Neural crest cell (in vitro differentiated cells): ENCODE measurements around the gene OR4D9. TPM values are rescaled to one million over a fixed set of nuclear protein-coding genes. Genes with fewer than 3 reads are reported as not detected.
A peak's percentile ranks its signal among the peaks of the same experiment; 100 is the strongest.

Source experiments
- DNase-seq: peaks from one replicate; pipeline ENCODE4 v3.0.0; 2021; ENCODE audit warnings: low read depth, mixed read lengths, low spot score
- H3K27ac Mint-ChIP-seq: one replicate; pipeline ENCODE4 v1.8.0; 2021; ENCODE audit warnings: mild to moderate bottlenecking, mixed read lengths; ENCODE audit not compliant: unreplicated experiment
- H3K27me3 Mint-ChIP-seq: 2 replicates; pipeline ENCODE4 v1.8.0; 2021; ENCODE audit warnings: low read depth, mild to moderate bottlenecking, mixed read lengths
- H3K36me3 Mint-ChIP-seq: 2 replicates; pipeline ENCODE4 v1.8.0; 2021; ENCODE audit warnings: low read depth, mild to moderate bottlenecking, mixed read lengths
- H3K4me1 Mint-ChIP-seq: 2 replicates; pipeline ENCODE4 v1.8.0; 2021; ENCODE audit warnings: mixed read lengths
- H3K4me3 Mint-ChIP-seq: one replicate; pipeline ENCODE4 v1.8.0; 2021; ENCODE audit warnings: mild to moderate bottlenecking, mixed read lengths
- H3K9me3 Mint-ChIP-seq: 2 replicates; pipeline ENCODE4 v1.8.0; 2021; ENCODE audit warnings: mixed read lengths
- CTCF ChIP-seq: fragments of 200-600 bp; sonication (generic); conservative IDR thresholded peaks from 2 replicates; pipeline ENCODE4 v1.5.0; 2021; ENCODE audit warnings: antibody characterized with exemption, mild to moderate bottlenecking
- long read RNA-seq: library from polyadenylated mRNA; unstranded; transcript quantifications from one replicate; pipeline ENCODE4 v2.0.0, GENCODE V29; 2020
- total RNA-seq: library from RNA; stranded (reverse); gene quantifications from 2 replicates; pipeline ENCODE4 v1.2.1, GENCODE V29; 2021

The OR4D9 gene
- not detected in 2 replicates for total RNA-seq
- long read RNA-seq = 0 reads

- Mint-ChIP-seq H3K27me3 (peaks cover 5% of the 10 kb centered on the region), H3K4me1 (no peaks in the 10 kb centered on the region), H3K36me3 (no peaks in the 10 kb centered on the region), H3K27ac (peak within 1 kb of the TSS; percentile 22), H3K4me3 (no peak within 1 kb of the TSS), H3K9me3 (no peaks in the 10 kb centered on the region)
- no peak for TF ChIP-seq CTCF
- DNase-seq = no peak
Measured at GRCh38 chr11:59510941-59511589, at the start of gene OR4D9. TSS of gene OR4D9 (plus strand) at chr11:59511539. CDS start at chr11:59514913, 3,374 bp downstream.

- Mint-ChIP-seq H3K9me3 (no peaks in the 10 kb centered on the region), H3K36me3 (no peaks in the 10 kb centered on the region), H3K27ac (no peak overlapping the region), H3K4me3 (no peak overlapping the region), H3K27me3 (peaks cover 8% of the 10 kb centered on the region), H3K4me1 (no peaks in the 10 kb centered on the region)
- DNase-seq = no peak
- TF ChIP-seq CTCF = no peak
Measured at GRCh38 chr11:59463190-59463641, 48.1 kb upstream of the OR4D9 start.

- DNase-seq = no peak
- no peak for TF ChIP-seq CTCF
- peaks cover 24% of the 10 kb centered on the region for H3K27me3 Mint-ChIP-seq
- no peak within 1 kb of the TSS for H3K4me3 Mint-ChIP-seq
- H3K27ac Mint-ChIP-seq = no peak within 1 kb of the TSS
- H3K9me3 Mint-ChIP-seq = no peaks in the 10 kb centered on the region
- no peaks in the 10 kb centered on the region for H3K4me1 Mint-ChIP-seq
- H3K36me3 Mint-ChIP-seq = no peaks in the 10 kb centered on the region
Measured at GRCh38 chr11:59473015-59473414, 38.3 kb upstream of the OR4D9 start, which contains the start of gene OR4D10. TSS of gene OR4D10 (plus strand) at chr11:59473315. CDS start at chr11:59477430, 4,115 bp downstream.

GRCh38 chr11:59475176-59475575 lies 36.2 kb upstream of the OR4D9 start:
- Mint-ChIP-seq H3K27ac (no peak overlapping the region), H3K4me1 (no peaks in the 10 kb centered on the region), H3K36me3 (no peaks in the 10 kb centered on the region), H3K4me3 (no peak overlapping the region), H3K27me3 (peaks cover 29% of the 10 kb centered on the region), H3K9me3 (no peaks in the 10 kb centered on the region)
- no peak for TF ChIP-seq CTCF
- no peak for DNase-seq

- no peaks in the 10 kb centered on the region for H3K4me1 Mint-ChIP-seq
Measured at GRCh38 chr11:59479906-59480305, 31.4 kb upstream of the OR4D9 start.

More at GRCh38 chr11:59479906-59480305, 31.4 kb upstream of the OR4D9 start:
- TF ChIP-seq CTCF = no peak
- Mint-ChIP-seq H3K27me3 (peaks cover 23% of the 10 kb centered on the region), H3K9me3 (no peaks in the 10 kb centered on the region), H3K36me3 (no peaks in the 10 kb centered on the region), H3K4me3 (no peak overlapping the region), H3K27ac (no peak overlapping the region)
- no peak for DNase-seq
